HG03103 (cell line): Measurements from ENCODE around the gene FAM161B.
A peak's percentile ranks its signal among the peaks of the same experiment; 100 is the strongest.
"Not testable (repeated sequence)": the region's sequence is repeated elsewhere in the genome, so short reads cannot be mapped to it uniquely, and the experiment has no call there.

Source experiments
- ATAC-seq: cut with Tn5 transposase; IDR thresholded peaks from one replicate; pipeline ENCODE4 v1.9.1; 2021; ENCODE audit warnings: low read depth; ENCODE audit not compliant: unreplicated experiment

Gene FAM161B

GRCh38 chr14:73949752-73950734, at the start of gene FAM161B, which contains the start of gene COQ6:
Gene FAM161B (minus strand): TSS chr14:73950094. CDS start chr14:73950026, 68 bp downstream.
Gene COQ6 (plus strand): TSS chr14:73950302. CDS start chr14:73950333, 31 bp downstream.
- peak; percentile 72 for ATAC-seq

- ATAC-seq: no peak
Observed at GRCh38 chr14:73998726-73999125, 48.8 kb upstream of the FAM161B start.

GRCh38 chr14:73997944-73998447, 48.1 kb upstream of the FAM161B start:
- ATAC-seq: no peak

GRCh38 chr14:73997108-73997943, 47.4 kb upstream of the FAM161B start:
- no peak for ATAC-seq

GRCh38 chr14:73996731-73997107, 46.8 kb upstream of the FAM161B start:
- no peak for ATAC-seq

GRCh38 chr14:73995977-73996378, 46.1 kb upstream of the FAM161B start:
- no peak for ATAC-seq

GRCh38 chr14:73994926-73995325, 45.0 kb upstream of the FAM161B start:
- ATAC-seq: not testable (repeated sequence)

GRCh38 chr14:73991092-73991491, 41.2 kb upstream of the FAM161B start:
- ATAC-seq: no peak

GRCh38 chr14:73988656-73989055, 38.8 kb upstream of the FAM161B start:
- not testable (repeated sequence) for ATAC-seq

- no peak for ATAC-seq
Observed at GRCh38 chr14:73988065-73988464, 38.2 kb upstream of the FAM161B start.

- ATAC-seq: no peak
Observed at GRCh38 chr14:73977896-73978295, 28.0 kb upstream of the FAM161B start.

- ATAC-seq: no peak
Observed at GRCh38 chr14:73976125-73976524, 26.2 kb upstream of the FAM161B start.

GRCh38 chr14:73973497-73973896, 23.6 kb upstream of the FAM161B start:
- no peak for ATAC-seq

GRCh38 chr14:73968885-73969284, 19.0 kb upstream of the FAM161B start:
- ATAC-seq: no peak

- ATAC-seq: no peak
Observed at GRCh38 chr14:73965216-73965615, 15.3 kb upstream of the FAM161B start.

GRCh38 chr14:73961192-73961591, 11.3 kb upstream of the FAM161B start:
- no peak for ATAC-seq

GRCh38 chr14:73958591-73958990, 8.7 kb upstream of the FAM161B start:
- no peak for ATAC-seq

GRCh38 chr14:73955674-73956073, 5.8 kb upstream of the FAM161B start:
- ATAC-seq: no peak

- no peak for ATAC-seq
Observed at GRCh38 chr14:73953731-73954130, 3.8 kb upstream of the FAM161B start.

GRCh38 chr14:73945159-73945670, 4.7 kb downstream of the FAM161B start:
- no peak for ATAC-seq
